Measurements from ENCODE around the gene PELI3. TPM values are rescaled to one million over a fixed set of nuclear protein-coding genes. Genes with fewer than 3 reads are reported as not detected.

PELI3 gene
- total and polyA plus RNA-seq, 2 of the 8 experiments (the other 6 are each of a cell fraction or from before 2014, with no cell fraction given) = 5.2 to 7.6 TPM

GRCh38 chr11:66510271-66510989 lies 43.7 kb downstream of the PELI3 start, which contains the start of gene BBS1 (continued):
- peak; percentile 94 for TF ChIP-seq KDM5A (IDR thresholded peaks at IDR 0.05; ENCODE audit: low read length)
- peak; percentile 44 for TF ChIP-seq SRF (IDR thresholded peaks at IDR 0.05; ENCODE audit: low read depth, low read length)
- no peak for TF ChIP-seq TCF12 (IDR thresholded peaks at IDR 0.05; ENCODE audit: low read depth, low read length)
- TF ChIP-seq RAD21 (IDR thresholded peaks at IDR 0.05 in 1 of 2, conservative IDR thresholded peaks at IDR 0.05 in 1 of 2; ENCODE audit: low read depth in 2 of 2, low read length in 2 of 2) = no peak; a peak in 1 of 4 replicates
- no peak for TF ChIP-seq EZH2 (IDR thresholded peaks at IDR 0.05; ENCODE audit: low read depth, low read length, severe bottlenecking)
